Stimulated activated CD4-positive, alpha-beta T cell treated with anti-CD3 and anti-CD28 coated beads, TNF-alpha, amount 100 ng/mL, for 48 hours (primary cell): ENCODE results near the gene WDFY4.

ENCODE experiments used
- DNase-seq, 3 donors: peaks; one replicate each; pipeline ENCODE4 v3.0.0-alpha.2; 2020; ENCODE audit warnings: low read depth in 3 of 3

Gene WDFY4

DNA sequence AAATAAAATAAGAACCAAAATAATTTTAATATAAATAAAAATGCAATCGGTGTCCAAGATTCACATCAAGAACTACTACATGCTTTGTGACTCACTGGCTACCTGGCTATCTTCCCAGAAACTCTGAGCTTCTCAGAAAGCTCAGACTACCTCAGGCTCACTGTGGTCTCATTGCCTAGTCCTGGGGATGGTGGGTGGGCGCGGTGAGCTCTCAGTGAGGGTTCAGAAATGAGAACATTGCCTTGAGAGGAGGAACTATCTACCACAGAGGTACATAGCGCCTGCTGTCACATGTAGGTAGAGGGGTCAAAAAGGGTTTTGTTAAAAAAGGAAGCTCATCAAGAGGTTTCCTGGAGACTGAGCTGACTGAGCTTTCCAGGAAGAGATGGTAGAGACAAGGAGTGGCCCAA, 108.0 kb downstream of the WDFY4 start:
- DNase-seq, result no peak

DNA sequence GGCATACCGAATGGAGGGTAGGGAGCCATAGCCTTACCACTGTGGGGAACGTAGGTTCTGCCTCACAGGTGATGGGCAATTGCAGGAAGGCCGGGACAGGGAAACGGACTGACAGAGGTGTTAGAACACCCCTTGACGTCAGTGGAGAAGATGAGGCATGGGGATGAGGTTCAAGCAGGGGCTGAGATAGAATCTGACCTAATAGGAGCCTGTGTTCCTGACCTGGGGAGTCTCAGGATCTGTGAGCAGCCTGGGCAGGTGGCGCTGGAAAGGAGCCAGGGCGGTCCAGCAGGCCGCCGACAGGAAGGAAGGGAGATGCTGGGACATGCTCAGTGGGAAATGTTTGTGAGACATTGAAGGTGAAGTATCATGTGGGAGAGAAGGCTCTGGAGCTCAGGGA, 109.4 kb downstream of the WDFY4 start:
- DNase-seq, result no peak

DNA sequence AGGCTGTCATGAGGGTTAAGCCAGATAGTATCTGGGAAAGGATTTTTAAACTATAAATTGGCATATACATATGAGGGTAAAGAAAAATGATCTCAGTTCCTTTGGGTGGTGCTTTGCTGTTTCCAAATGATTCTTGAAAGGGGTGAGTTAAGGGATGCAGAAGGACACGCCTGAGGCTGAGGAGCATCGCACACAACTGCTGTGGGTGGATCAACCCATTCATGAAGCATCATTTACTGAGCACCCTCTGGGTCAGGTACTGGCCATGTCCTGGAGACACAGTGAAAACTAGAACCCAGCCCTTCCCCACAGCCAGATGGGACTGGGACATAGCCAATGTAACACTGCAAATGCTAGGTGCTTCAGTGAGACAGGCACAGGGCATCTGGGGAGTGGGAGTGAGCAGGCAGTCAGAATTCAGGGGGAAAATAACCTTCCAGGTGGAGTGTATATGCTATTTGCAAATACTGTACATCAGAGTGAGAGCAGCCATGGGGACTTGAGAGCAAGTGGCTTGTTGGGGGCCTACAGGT, 112.1 kb downstream of the WDFY4 start:
- DNase-seq, result no peak

DNA sequence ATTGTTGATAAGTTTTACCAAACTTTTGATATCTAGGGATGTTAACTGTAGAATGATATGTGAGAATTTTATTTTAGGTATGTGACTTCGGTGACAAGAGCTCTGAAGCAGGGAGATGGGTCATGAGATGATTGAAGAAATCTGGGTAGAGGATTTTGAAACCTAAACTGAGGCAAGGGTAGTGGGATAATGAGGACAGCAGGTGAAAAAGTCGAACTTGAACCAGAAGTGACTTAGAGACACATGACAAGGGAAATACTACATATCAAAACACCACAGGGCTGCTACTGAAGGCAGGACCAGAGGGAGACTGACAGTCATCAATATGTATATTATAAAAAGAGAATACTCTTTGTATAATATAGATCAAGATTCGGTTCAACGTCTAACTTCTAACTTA, 113.2 kb downstream of the WDFY4 start:
- no peak for DNase-seq

DNA sequence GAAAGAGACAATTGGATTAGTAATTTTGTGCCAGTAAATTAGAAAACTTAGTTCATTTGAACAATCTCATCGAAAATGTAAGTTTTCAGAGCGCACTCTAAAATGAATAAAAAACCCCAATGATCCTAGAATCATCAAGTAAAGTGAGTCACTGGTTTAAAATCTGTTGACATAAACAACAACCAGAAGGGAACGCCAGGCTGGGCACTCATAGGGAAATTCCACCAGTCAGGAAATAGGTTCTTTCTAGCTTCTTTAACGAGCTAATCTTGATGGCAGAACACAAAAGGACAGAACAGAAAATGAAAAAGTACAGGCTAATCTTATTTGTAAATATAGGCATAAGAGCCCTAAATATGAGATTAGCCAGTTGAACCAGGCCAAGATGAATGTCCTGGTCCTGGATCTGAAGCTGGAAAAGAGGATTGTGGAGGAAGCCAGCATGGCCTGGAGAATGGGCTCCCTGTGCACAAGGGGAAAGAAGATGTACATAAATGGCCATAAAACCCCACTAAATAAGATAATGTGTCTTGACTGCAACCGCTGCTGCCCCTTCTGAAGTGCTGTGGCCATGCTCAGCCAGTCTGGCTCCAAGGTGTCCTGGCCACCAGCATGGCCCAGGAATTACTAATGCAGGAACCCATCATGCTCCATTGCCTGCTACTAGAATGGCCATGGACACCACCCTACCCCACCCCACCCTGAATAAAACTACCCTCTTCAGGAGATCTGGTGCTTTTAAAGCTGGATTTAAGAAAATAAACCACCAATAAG, 114.0 kb downstream of the WDFY4 start:
- no peak for DNase-seq

DNA sequence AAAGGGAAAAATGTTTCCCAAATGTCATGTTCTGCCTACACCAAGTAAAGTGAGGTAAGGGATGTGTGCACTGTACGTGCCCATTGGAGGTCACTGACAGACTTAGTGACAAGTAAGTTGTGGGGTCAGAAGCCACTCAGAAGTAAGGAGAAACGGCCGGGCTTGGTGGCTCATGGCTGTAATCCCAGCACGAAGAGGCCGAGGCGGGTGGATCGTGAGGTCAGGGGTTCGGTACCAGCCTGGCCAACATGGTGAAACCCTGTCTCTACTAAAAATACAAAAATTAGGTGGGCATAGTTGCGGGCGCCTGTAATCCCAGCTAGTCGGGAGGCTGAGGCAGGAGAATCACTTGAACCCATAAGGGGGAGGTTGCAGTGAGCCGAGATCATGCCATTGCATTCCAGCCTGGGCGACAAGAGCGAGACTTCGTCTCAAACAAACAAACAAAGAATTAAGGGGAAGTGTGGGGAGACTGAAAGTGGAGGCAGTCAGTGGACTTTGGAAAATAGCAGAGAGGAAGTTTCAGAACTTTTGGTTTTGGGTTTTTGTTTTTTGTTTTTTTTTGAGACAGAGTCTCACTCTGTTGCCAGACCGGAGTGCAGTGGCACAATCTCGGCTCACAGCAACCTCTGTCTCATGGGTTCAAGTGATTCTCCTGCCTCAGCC, 114.8 kb downstream of the WDFY4 start:
- DNase-seq, result no peak

DNA sequence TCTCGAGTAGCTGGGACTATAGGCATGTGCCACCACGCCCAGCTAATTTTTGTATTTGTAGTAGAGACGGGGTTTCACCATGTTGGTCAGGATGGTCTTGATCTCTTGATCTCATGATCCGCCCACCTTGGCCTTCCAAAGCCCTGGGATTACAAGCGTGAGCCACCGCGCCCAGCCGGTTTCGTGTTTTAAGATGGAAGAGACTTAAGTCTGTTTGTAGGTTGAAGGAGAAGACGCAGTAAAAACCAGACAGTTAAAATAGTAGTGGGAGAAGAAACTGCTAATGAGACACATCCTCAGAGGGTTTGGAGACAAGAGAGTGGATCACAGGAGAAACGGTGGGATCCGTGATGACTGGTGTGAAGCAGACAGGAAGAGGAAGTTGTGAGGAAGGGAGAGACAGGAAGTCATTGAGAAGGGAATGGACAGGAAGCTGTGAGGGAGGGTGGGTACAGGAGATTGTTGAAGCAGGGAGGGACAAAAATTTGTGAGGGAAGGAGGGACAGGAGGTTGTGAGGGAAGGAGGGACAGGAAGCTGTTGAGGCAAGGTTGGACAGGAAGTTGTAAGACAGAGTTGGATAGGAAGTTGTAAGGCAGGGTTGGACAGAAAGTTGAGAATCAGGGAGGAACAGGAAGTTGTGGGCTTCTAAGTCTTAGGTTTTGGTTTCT, 115.5 kb downstream of the WDFY4 start:
- no peak for DNase-seq

DNA sequence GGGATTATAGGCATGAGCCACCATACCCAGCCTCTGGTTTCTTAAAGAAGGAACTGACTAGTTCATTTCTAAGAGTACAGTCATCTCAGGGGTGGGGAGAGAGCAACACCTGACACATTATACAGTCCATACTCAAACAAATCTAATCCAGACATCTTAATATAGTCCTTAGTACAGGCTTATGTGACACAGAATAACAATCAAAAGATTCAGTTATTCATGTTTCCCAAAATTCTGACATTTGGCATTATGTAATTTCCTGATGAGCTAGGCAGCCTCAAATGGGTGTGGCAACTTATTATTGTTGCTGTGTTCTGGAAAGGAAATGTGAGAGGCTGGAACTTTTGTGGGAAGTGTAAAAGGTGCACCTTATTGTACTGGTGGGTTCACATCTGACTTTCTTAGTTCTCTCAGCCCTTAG, 116.3 kb downstream of the WDFY4 start:
- DNase-seq, result no peak

DNA sequence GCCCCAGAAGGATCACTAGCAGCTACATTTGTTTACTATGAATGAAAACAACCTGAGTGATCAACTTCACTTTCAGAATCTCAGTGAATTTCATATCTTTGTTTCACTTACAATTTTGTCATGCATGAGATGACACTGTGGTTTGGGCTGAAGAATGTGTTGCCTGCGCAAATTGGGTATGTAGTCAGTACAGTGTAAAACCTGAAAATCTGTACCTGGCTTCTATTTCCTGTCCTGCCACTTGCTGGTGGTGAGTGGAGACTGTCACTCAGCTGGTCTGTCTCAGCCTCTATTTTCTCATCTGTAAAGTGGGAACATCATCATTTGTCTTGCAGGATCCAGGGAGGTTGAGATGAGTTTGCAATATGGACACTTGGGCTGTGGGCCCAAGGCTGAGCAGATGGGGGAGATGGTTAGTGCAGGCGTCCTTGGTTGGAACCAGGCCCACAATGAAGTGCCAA, 118.0 kb downstream of the WDFY4 start:
- no peak for DNase-seq

DNA sequence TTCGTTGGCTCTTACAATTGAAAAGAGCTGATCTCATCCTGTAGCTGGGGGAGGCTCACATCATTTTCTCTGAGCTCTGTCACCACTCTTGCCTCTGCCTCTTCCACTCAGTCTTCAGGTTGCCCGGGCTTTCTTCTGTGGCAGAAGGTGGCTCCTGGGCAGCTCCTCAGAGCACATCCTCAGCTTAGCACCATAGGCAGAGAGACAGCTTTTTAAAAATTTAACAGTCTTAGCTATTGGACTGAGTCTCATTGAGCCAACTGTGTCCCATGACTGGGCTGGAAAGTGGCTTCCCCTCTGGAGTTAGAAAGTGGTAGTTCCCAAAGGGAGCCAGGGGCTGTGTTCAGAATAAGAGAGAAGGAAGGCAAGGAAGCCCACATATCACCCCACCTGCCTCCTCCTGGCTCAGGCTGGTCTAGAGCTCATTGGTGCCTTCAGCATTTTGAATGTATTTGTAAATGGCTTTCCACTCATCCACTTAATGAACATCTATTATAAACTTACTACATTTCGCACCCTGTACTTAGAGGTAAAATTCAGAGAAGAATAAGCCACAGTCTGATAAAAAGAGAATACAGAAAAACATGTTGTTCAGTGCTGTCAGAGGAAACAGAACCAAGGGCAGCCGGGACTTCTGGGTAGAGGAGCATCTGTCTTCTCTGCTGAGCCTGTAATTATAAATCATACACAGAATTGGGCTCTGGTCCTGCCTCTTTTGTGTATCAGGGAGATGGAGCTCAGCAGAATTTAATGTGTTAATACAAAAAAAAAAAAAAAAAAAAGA, 119.3 kb downstream of the WDFY4 start:
- DNase-seq, result no peak

DNA sequence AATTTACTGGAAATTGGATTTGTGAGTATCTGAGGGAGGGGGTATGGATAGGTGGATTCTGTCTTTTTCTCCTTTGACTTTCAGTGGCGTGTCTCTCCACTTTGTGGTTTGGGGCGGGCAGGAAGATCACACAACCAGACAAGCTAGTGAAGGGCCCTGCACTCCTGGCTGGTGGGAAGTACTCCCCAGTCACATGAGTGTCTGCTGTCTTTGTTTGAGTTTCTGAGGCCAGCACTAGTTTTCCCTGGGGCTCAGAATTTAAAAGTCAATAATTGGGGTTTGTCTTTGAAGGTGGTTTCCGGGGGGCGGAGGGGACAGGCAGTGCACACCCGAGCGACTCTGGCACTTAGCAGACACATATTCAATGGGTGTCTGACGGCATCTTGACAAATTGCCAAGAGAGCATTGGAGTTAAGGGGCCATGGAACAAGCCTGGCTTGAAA, 120.1 kb downstream of the WDFY4 start:
- no peak for DNase-seq

DNA sequence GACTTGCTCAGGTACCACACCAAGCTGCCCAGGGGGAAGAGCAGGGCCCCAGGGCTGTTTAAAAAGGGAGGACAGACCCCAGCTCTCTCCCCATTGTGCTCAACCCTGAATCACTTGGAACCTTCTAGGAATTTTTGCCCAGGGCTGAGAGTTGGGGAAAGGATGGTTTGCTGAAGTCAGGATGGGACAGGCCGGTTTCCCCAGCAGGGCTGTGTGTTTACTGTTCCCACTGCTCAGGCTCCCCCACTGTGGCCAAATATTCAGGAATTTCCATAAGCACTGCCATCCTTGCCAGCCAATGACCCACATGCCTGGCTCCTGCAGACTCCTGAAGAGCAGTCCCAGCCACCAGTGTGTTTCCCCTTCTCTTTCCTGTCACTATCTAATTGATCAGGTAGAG, 120.7 kb downstream of the WDFY4 start:
- DNase-seq, result no peak

DNA sequence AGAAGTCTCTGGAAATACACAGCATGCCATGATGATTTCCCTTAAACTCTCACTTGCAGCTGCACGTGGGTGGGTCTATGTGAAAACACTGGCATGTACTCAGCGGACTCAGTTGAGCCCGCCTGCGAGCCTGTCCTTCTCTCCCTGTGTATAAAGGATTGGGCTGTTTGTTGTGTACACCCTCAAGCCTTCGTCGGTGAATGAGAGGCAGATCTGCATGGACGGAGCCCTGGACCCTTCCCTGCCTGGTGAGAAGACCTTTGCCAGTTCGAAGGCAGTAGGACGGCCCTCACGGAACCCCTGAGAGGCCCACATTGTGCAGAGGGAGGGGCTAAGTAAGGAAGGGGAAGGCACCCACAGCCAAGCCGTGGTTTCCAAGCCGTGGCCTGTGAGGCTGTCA, 121.2 kb downstream of the WDFY4 start:
- DNase-seq, result no peak

DNA sequence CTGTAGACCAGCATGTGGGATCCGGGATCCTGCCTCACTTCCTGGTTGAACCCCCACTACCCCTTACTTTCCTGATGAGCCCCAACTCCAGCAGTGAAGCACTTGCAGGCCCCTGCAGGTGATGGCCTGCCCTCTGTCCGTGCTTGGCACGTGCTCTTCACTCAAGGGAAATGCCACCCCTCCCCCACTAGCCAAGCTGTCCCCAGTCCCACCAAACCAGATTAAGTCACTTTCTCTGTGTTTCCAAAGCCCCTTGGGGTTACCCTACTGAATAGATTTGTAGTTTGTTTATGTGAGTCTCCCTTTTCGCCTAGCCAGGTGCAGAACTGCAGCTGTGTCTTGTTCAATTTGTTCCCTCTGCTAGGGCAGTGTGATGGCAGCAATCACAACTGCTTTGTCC, 121.7 kb downstream of the WDFY4 start:
- no peak for DNase-seq

DNA sequence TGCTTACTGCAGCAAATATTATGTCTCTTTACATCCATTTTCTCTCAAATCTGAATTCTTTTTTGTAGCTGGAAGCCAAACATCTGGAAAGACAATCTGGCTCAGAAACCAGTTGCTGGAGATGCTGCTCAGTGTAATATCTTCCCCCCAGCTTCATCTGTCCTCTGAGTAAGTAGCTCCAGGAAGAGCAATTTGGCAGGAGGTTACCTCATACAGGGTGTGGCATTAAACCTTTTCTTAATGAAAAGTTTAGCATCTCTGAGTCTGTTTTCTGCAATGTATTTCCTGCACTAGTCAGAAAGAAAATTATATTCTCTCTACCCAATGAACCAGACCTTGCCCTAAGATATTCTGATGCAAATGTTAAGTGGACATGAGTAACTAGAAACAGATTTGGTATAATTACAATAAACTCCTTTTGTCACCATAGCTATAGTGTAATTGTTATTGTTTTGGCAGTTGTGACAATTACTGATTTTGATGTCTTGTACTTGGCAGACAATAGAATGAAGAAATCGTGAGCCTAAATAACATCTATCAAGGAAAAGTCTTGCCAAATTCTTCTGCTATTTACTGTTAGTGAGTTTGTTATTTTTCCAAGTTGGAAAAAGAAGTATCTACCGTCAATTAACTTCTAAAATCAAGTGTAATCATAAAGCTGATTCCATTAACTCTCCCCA, 123.3 kb downstream of the WDFY4 start:
- DNase-seq, result no peak

DNA sequence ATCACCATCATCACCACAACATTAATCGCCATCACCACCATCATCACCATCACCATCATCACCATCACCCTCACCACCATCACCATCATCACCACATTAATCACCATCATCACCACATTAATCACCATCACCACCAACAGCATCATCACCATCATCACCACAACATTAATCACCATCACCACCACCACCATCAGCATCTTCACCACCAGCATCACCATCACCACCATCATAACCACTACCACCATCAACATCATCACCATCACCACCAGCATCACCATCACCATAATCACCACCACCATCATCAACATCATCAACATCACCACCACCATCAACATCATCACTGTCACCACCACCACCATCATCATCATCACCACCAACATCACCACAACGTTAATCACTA, 124.6 kb downstream of the WDFY4 start:
- no peak for DNase-seq

DNA sequence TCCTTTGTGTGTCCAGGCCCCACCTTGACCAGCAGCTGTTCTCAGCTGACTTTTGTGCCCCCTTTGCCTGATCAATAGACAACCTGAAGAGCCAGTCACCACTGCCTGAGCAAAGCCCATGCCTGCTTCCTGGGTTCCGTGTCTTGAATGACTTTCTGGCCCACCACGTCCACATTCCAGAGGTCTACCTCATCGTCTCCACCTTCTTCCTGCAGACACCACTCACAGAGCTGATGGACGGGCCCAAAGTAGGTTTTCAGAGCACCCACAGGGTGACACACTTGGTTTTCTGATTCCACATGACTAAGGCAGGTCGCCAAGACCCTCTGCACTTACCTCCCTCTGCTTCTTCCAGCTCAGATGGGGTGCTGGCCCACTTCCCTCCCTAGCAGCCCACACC, 126.8 kb downstream of the WDFY4 start:
- no peak for DNase-seq

DNA sequence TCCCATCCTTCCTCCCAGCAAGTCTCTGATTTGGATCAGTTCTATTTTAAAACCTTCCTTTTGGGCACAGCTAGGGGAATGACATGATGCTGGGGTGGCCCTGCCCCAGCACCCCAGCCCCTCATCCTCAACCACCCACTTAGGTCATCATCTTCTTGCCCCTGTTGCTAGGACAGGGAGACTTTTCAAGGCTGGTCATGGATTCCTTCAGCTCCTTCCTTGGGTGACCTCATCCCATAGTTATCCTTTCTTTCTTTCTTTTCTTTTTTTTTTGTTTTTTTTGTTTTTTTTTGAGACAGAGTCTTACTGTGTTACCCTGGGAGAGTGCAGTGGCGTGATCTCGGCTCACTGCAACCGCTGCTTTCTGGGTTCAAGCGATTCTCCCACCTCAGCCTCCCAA, 127.2 kb downstream of the WDFY4 start:
- no peak for DNase-seq

DNA sequence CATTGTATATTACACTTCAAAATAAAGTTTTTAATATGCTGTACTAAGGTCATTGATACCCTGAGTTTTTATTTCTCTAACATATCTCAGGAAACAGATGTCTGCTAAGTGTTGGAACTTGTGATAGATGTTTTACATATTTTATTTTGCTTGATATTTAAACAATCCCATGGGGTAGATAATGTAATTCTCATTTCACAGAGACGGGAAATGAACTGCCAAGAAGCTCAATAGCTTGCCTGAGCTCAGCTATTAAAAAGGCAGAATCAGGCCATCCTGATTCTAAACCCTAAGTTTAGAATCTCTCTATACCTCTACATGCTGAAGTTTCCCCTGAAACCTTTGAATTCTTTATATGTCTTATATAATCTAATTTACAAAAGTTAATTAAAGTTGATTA, 128.6 kb downstream of the WDFY4 start:
- no peak for DNase-seq

DNA sequence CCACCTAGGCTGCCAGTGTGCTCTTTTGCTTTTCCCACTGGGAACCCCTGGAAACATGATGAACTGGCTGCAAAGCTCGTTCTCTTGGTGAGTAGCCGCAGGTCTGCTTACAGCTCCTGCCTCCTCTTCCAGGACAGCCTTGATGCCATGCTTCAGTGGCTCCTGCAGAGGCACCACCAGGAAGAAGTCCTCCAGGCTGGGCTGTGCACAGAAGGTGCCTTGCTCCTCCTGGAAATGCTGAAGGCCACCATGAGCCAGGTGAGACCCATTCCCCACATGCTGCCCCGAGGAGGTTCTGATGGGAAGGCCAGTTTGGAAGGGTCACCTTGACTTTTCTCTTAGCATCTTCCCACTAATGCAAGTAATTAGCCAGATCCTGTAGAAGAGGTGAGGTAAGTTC, 129.2 kb downstream of the WDFY4 start:
- DNase-seq, result no peak

DNA sequence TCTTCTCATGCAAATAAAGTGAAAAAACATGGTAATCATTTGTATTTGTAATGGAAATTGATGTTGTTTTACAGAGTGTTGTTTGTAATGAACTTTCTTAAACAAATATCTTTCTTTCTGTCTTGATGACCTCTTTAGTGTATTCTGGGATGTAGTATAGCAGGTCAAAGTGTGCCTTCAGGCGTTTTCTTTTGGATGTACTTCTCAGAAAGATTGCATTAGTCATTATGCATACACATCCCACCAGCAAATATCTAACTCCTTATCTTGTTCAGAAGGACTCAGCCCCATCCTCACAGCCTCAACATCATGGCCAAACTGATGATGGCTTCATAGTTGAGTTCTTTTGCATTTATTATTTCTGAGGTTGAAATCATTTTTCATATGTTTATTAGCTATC, 130.3 kb downstream of the WDFY4 start:
- no peak for DNase-seq
